Esophagus muscularis mucosa (tissue), 4 donors: ENCODE results near the gene PDK2. TPM values are rescaled to one million over a fixed set of nuclear protein-coding genes. Genes with fewer than 3 reads are reported as not detected.

Experiments used
- DNase-seq: peaks from one replicate; pipeline ENCODE4 v3.0.0-alpha.2; 2017; ENCODE audit errors: extremely low spot score
- H3K27ac ChIP-seq, 4 donors: fragments of 200-600 bp; sonication (generic); replicated peaks in 1 of 4; 1 replicate in 3 of 4; 2 replicates in 1 of 4; pipeline ENCODE4 v1.5.1; 2016 to 2019; ENCODE audit warnings: mild to moderate bottlenecking in 1 of 4
- H3K27me3 ChIP-seq, 4 donors: fragments of 200-600 bp; sonication (generic); one replicate each; pipeline versions ENCODE4 v1.5.1 to v1.6.0; 2016 to 2019
- H3K36me3 ChIP-seq, 4 donors: fragments of 200-600 bp; sonication (generic); one replicate each; pipeline ENCODE4 v1.5.1; 2016 to 2019
- H3K4me1 ChIP-seq, 4 donors: fragments of 200-600 bp; sonication (generic); one replicate each; pipeline ENCODE4 v1.5.1; 2016 to 2019
- H3K4me3 ChIP-seq, 4 donors: fragments of 200-600 bp; sonication (generic); 1 replicate in 2 of 4; 2 replicates in 2 of 4; pipeline ENCODE4 v1.5.1; 2016 to 2019; ENCODE audit warnings: mild to moderate bottlenecking in 4 of 4, moderate library complexity in 1 of 4
- H3K9me3 ChIP-seq, 4 donors: fragments of 200-600 bp; sonication (generic); 1 replicate in 3 of 4; 2 replicates in 1 of 4; pipeline ENCODE4 v1.5.1; 2016 to 2019
- CTCF ChIP-seq, 3 experiments: fragments of 200-600 bp in 2 of 3; fragments of 450-650 bp in 1 of 3; sonication (generic) in 2 of 3; IDR thresholded peaks; one replicate each; pipeline ENCODE4 v1.5.1; 2017 to 2019; ENCODE audit warnings: antibody characterized with exemption in 3 of 3, mild to moderate bottlenecking in 2 of 3, moderate library complexity in 1 of 3
- EP300 ChIP-seq: sonication (generic); formaldehyde crosslinking; IDR thresholded peaks from one replicate; pipeline ENCODE4 v1.6.1; 2017; ENCODE audit warnings: antibody characterized with exemption
- POLR2A ChIP-seq: fragments of 450-650 bp; IDR thresholded peaks from one replicate; pipeline ENCODE4 v1.6.1; 2017; ENCODE audit warnings: antibody characterized with exemption, moderate library complexity, mild to moderate bottlenecking, low read depth
- POLR2AphosphoS5 ChIP-seq, 2 donors: sonication (generic); formaldehyde crosslinking; IDR thresholded peaks; one replicate each; pipeline ENCODE4 v1.6.1; 2017; ENCODE audit warnings: antibody characterized with exemption in 2 of 2
- WGBS: methylation state at CpG from one replicate; pipeline ENCODE4 v1.1.5; 2018; 5-methylcytosine and 5-hydroxymethylcytosine counted together
- intact Hi-C: fragments of 100-400 bp; cut with DNase I; formaldehyde crosslinking; loops from one replicate; pipeline ENCODE4 v1.15.1; 2023
- total RNA-seq, 4 donors: library from RNA; depleted of rRNA; stranded (reverse); fragments of >200 nt; gene quantifications; one replicate each; pipeline versions ENCODE4 v1.1.0 to v1.2.1, GENCODE V29; 2016

Gene PDK2
- total RNA-seq, 4 donors from 2014 or later = 31.6 to 118 (median 61.4) TPM

GRCh38 chr17:50149091-50149416 is 53.9 kb downstream of the PDK2 start:
- no CpG with 5 or more reads among the region's 30 CpGs for WGBS
- peak overlapping the region; percentile 76 to 91 (median 78) for H3K4me3 ChIP-seq
- peaks cover 57 to 95% (median 89%) of the 10 kb centered on the region in 4 donors for H3K4me1 ChIP-seq
- no peaks in the 10 kb centered on the region for H3K27me3 ChIP-seq
- H3K27ac ChIP-seq = peak overlapping the region; percentile 87 to 95 (median 94)
- intact Hi-C loops = loop anchor here (5.0 kb wide), 1 partner anchor 37 kb away; no protein-coding TSS in a partner anchor
- no peak for DNase-seq
- H3K9me3 ChIP-seq = no peaks in the 10 kb centered on the region
- TF ChIP-seq EP300 (no peak), POLR2AphosphoS5 (IDR thresholded peaks at IDR 0.05) (no peak), POLR2A (no peak), CTCF (IDR thresholded peaks at IDR 0.05) (no peak)
- peaks cover 3 to 16% (median 13%) of the 10 kb centered on the region in 4 donors for H3K36me3 ChIP-seq

GRCh38 chr17:50149417-50150353 is 54.5 kb downstream of the PDK2 start:
- no peak for TF ChIP-seq POLR2A
- peak in 1 of 2 donors; percentile 10 for TF ChIP-seq POLR2AphosphoS5 (IDR thresholded peaks at IDR 0.05)
- no peak for TF ChIP-seq EP300
- TF ChIP-seq CTCF (IDR thresholded peaks at IDR 0.05) = peak in 1 of 3 experiments; percentile 38
- intact Hi-C loops = loop anchor here (5.0 kb wide), 1 partner anchor 37 kb away; no protein-coding TSS in a partner anchor

GRCh38 chr17:50150354-50151040 is 55.3 kb downstream of the PDK2 start, which contains the start of gene PPP1R9B:
Gene PPP1R9B (minus strand): TSS chr17:50150677. CDS start chr17:50150513, 164 bp downstream.
- Histone ChIP-seq H3K4me1 (peaks cover 66 to 95% (median 90%) of the 10 kb centered on the region in 4 donors), H3K27me3 (no peaks in the 10 kb centered on the region), H3K36me3 (peaks cover 0 to 3% (median 0%) of the 10 kb centered on the region in 4 donors), H3K4me3 (peak within 1 kb of the TSS; percentile 76 to 91 (median 78)), H3K27ac (peak within 1 kb of the TSS; percentile 87 to 95 (median 94)), H3K9me3 (no peaks in the 10 kb centered on the region)
- intact Hi-C loops = no loop called here
- DNase-seq = no peak
- WGBS = 0% methylated on average over 32 of the region's 69 CpGs
- TF ChIP-seq POLR2AphosphoS5 (IDR thresholded peaks at IDR 0.05) (no peak), CTCF (IDR thresholded peaks at IDR 0.05) (no peak), POLR2A (no peak), EP300 (no peak)

More at GRCh38 chr17:50149417-50150353, 54.5 kb downstream of the PDK2 start:
- no peaks in the 10 kb centered on the region for H3K27me3 ChIP-seq
- no peaks in the 10 kb centered on the region for H3K9me3 ChIP-seq
- H3K4me1 ChIP-seq = peaks cover 63 to 95% (median 90%) of the 10 kb centered on the region in 4 donors
- peak overlapping the region; percentile 87 to 95 (median 94) for H3K27ac ChIP-seq
- no peak for DNase-seq
- H3K4me3 ChIP-seq = peak overlapping the region; percentile 76 to 91 (median 78)
- 8% methylated on average over 2 of the region's 123 CpGs for WGBS
- H3K36me3 ChIP-seq = peaks cover 0 to 10% (median 6%) of the 10 kb centered on the region in 4 donors

- peak; percentile 96 for DNase-seq
- Histone ChIP-seq H3K9me3 (no peaks in the 10 kb centered on the region), H3K27ac (peak overlapping the region; percentile 87 to 95 (median 94)), H3K36me3 (no peaks in the 10 kb centered on the region), H3K4me1 (peaks cover 64 to 93% (median 88%) of the 10 kb centered on the region in 4 donors), H3K27me3 (no peaks in the 10 kb centered on the region), H3K4me3 (peak overlapping the region; percentile 76 to 91 (median 78))
- TF ChIP-seq CTCF (IDR thresholded peaks at IDR 0.05) = peak; percentile 32 to 92 (median 39)
- no peak for TF ChIP-seq EP300
- TF ChIP-seq POLR2A = no peak
- TF ChIP-seq POLR2AphosphoS5 (IDR thresholded peaks at IDR 0.05) = peak; percentile 73 to 76
- intact Hi-C loops = no loop called here
- under 1% methylated on average over 18 of the region's 40 CpGs for WGBS
Observed at GRCh38 chr17:50151041-50151936, 56.1 kb downstream of the PDK2 start.
